OCI-LY1 (cell line): Measurements from ENCODE around the gene FARS2.

Experiments used
- CTCF ChIP-seq: fragments of 200-600 bp; sonication (generic), shearing (Covaris generic); IDR thresholded peaks from 2 replicates; pipeline ENCODE4 v1.5.1; 2017; ENCODE audit warnings: mild to moderate bottlenecking, antibody characterized with exemption, low read length, moderate library complexity, mixed read lengths
- EZH2 ChIP-seq: fragments of 200-600 bp; sonication (generic), shearing (Covaris generic); IDR thresholded peaks from 2 replicates; pipeline ENCODE4 v1.8.0; 2017; ENCODE audit warnings: borderline replicate concordance, mixed run types, mild to moderate bottlenecking, antibody characterized with exemption, low read length, moderate library complexity, mixed read lengths

GRCh38 chr6:5724911-5725310 is 463.6 kb downstream of the FARS2 start:
- no peak for TF ChIP-seq CTCF
- no peak for TF ChIP-seq EZH2
